Stomach (tissue), 4 donors: ENCODE data around the gene PHOSPHO1.

Experiments
- CTCF ChIP-seq, 7 experiments: fragments of 450-650 bp in 4 of 7; fragments of 200-600 bp in 3 of 7; sonication (generic) in 3 of 7; IDR thresholded peaks; one replicate each; pipeline ENCODE4 v1.5.1; 2016 to 2019; ENCODE audit warnings: antibody characterized with exemption in 7 of 7, control low read depth in 2 of 7, mild to moderate bottlenecking in 1 of 7
- EP300 ChIP-seq: sonication (generic); formaldehyde crosslinking; IDR thresholded peaks from one replicate; pipeline ENCODE4 v1.6.1; 2017; ENCODE audit warnings: antibody characterized with exemption
- POLR2A ChIP-seq, 4 donors: fragments of 450-650 bp; IDR thresholded peaks; one replicate each; pipeline ENCODE4 v1.6.1; 2016; ENCODE audit warnings: antibody characterized with exemption in 4 of 4, control low read depth in 2 of 4, mild to moderate bottlenecking in 1 of 4, moderate library complexity in 1 of 4

GRCh38 chr17:49239963-49240362, 9.4 kb upstream of the PHOSPHO1 start:
- TF ChIP-seq CTCF (IDR thresholded peaks at IDR 0.05) (no peak), EP300 (no peak), POLR2A (IDR thresholded peaks at IDR 0.05) (no peak)
